K562 (cell line): ENCODE measurements around the gene TXLNG. TPM values are rescaled to one million over a fixed set of nuclear protein-coding genes. Genes with fewer than 3 reads are reported as not detected.

ENCODE experiments used
- CEBPB ChIP-seq: fragments of 450-650 bp; IDR thresholded peaks from 2 replicates; pipeline ENCODE4 v1.6.1; 2016; ENCODE audit warnings: missing genetic modification characterization, missing compliant biosample characterization
- CTBP1 ChIP-seq: fragments of 450-650 bp; IDR thresholded peaks from 2 replicates; pipeline ENCODE4 v1.6.1; 2016; ENCODE audit warnings: borderline replicate concordance
- FOXK2 ChIP-seq, 2 experiments: fragments of 450-650 bp; IDR thresholded peaks in 1 of 2; conservative IDR thresholded peaks in 1 of 2; 2 replicates each; pipeline ENCODE4 v1.6.1; 2016; ENCODE audit warnings: low read depth in 2 of 2, mild to moderate bottlenecking in 1 of 2
- KDM2B ChIP-seq: fragments of 250-450 bp; sonication (Bioruptor Pico); IDR thresholded peaks from 2 replicates; pipeline ENCODE4 v1.8.0; 2021; ENCODE audit warnings: mild to moderate bottlenecking, moderate library complexity
- POLR2AphosphoS5 ChIP-seq: IDR thresholded peaks from 2 replicates; pipeline ENCODE4 v1.6.1; 2011; ENCODE audit warnings: mild to moderate bottlenecking, low read depth, low read length, moderate library complexity; ENCODE audit not compliant: control insufficient read depth, insufficient read depth
- PURB ChIP-seq: sonication (generic); formaldehyde crosslinking; IDR thresholded peaks from 2 replicates; pipeline ENCODE4 v1.9.0; 2021; ENCODE audit warnings: low read depth, mild to moderate bottlenecking, missing genetic modification reagents
- RBM25 ChIP-seq: fragments of 200-400 bp; formaldehyde crosslinking; IDR thresholded peaks from 2 replicates; pipeline ENCODE4 v1.6.1; 2018; ENCODE audit warnings: low read length, low read depth, moderate library complexity; ENCODE audit not compliant: severe bottlenecking
- RBM34 ChIP-seq: fragments of 200-400 bp; formaldehyde crosslinking; IDR thresholded peaks from 2 replicates; pipeline ENCODE4 v1.6.1; 2018; ENCODE audit warnings: low read length, borderline replicate concordance; ENCODE audit not compliant: insufficient read depth
- YY1 ChIP-seq, 3 experiments: IDR thresholded peaks; 2 replicates each; pipeline ENCODE4 v1.6.1; 2011; ENCODE audit warnings: low read length in 2 of 3, mild to moderate bottlenecking in 2 of 3, moderate library complexity in 2 of 3, borderline replicate concordance in 1 of 3, control low read depth in 1 of 3, low read depth in 1 of 3; ENCODE audit not compliant: insufficient read depth in 3 of 3, insufficient replicate concordance in 2 of 3, control insufficient read depth in 1 of 3, insufficient read length in 1 of 3; ENCODE audit errors: extremely low read depth in 1 of 3
- ZNF589 ChIP-seq: fragments of 200-800 bp; sonication (Bioruptor generic); IDR thresholded peaks from 2 replicates; pipeline ENCODE4 v1.6.1; 2016; ENCODE audit warnings: low read depth, missing genetic modification characterization, missing compliant biosample characterization
- polyA plus RNA-seq, 8 experiments: library from polyadenylated mRNA; depleted of rRNA in 4 of 8; stranded (reverse) in 5 of 8; unstranded in 3 of 8; fragments of >200 nt; fragmentation: Nextera tagmentation in 2 of 8; fragmentation: Illumina TruSeq in 1 of 8; extraction: Ambion mirVana in 2 of 8; extraction: Trizol in 1 of 8; gene quantifications; 2 replicates each; pipeline versions ENCODE4 v1.2.1 to v1.2.3, GENCODE V29; 2011 to 2014; ENCODE audit warnings: inconsistent platforms in 1 of 8, missing spikeins in 1 of 8
- total RNA-seq, 7 experiments: library from RNA; depleted of rRNA in 6 of 7; stranded (reverse); fragments of >200 nt in 6 of 7; fragmentation: Illumina TruSeq in 2 of 7; extraction: Trizol in 2 of 7; gene quantifications; 2 replicates each; pipeline versions ENCODE4 v1.2.1 to v1.2.3, GENCODE V29; 2011 to 2021; ENCODE audit warnings: low replicate concordance in 1 of 7
- TF ChIP-seq, protein P1 (sequence below), 2 experiments: IDR thresholded peaks; 2 replicates each; pipeline ENCODE4 v1.6.1; 2011; ENCODE audit warnings: borderline replicate concordance in 1 of 2, control low read depth in 1 of 2, low read depth in 1 of 2, low read length in 1 of 2, mild to moderate bottlenecking in 1 of 2, mixed read lengths in 1 of 2, moderate library complexity in 1 of 2; ENCODE audit not compliant: insufficient read depth in 1 of 2, insufficient read length in 1 of 2, poor library complexity in 1 of 2, severe bottlenecking in 1 of 2; ENCODE audit errors: extremely low read depth in 1 of 2
- TF ChIP-seq, protein P2 (sequence below): fragments of 450-650 bp; IDR thresholded peaks from 2 replicates; pipeline ENCODE4 v1.6.1; 2014; ENCODE audit warnings: low read depth, mild to moderate bottlenecking, moderate library complexity, borderline replicate concordance
- TF ChIP-seq, protein P3 (sequence below): fragments of 450-650 bp; formaldehyde crosslinking; IDR thresholded peaks from 2 replicates; pipeline ENCODE4 v1.4.0; 2020; ENCODE audit warnings: mild to moderate bottlenecking, moderate library complexity
- TF ChIP-seq, protein P4 (sequence below): sonication (generic); formaldehyde crosslinking; IDR thresholded peaks from 2 replicates; pipeline ENCODE4 v1.8.0; 2022; ENCODE audit warnings: missing genetic modification reagents, mild to moderate bottlenecking, moderate library complexity, borderline replicate concordance
- TF ChIP-seq, protein P5 (sequence below): sonication (generic); formaldehyde crosslinking; IDR thresholded peaks from 2 replicates; pipeline ENCODE4 v1.5.0; 2020; ENCODE audit warnings: missing genetic modification reagents

The TXLNG gene
- total and polyA plus RNA-seq, 9 of the 15 experiments (the other 6 are each of a cell fraction or from before 2014, with no cell fraction given), result 13.1 to 47.0 (median 31.6) TPM

DNA sequence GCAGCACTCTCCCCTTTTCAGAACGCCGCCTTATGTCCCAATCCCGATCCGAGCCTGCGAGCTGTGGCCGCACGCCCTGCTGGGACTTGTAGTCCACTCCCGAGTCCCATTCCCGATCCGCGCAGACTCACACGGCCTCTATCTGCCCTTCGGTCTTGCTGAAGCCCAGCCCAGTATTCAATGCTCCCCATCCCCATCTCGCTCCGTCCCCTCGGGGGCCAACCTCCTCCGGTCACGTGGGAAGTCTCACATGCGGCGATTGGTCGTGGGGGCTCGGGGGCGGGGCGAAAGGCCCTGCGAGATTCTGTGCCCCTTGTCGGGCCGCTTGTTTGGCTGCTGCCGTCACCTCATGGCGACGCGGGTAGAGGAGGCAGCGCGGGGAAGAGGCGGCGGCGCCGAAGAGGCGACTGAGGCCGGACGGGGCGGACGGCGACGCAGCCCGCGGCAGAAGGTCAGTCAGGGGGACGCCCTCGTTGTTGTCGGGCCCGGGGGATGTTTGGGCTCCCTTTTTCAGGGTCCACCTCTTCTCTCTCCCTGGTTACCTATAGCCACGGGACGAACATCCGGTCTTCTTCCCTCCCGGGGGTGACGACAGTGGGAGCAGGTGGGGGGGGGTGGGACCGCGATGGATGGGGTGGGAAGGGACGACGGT is at the start of gene TXLNG (continued):
- TF ChIP-seq YY1 (IDR thresholded peaks at IDR 0.05; ENCODE audit: borderline replicate concordance in 1 of 3, control insufficient read depth in 1 of 3, extremely low read depth in 1 of 3, insufficient read depth in 3 of 3, insufficient read length in 1 of 3, insufficient replicate concordance in 2 of 3, low read depth in 1 of 3, low read length in 2 of 3), result peak in 1 of 3 experiments; percentile 75
- TF ChIP-seq, protein P1, sequence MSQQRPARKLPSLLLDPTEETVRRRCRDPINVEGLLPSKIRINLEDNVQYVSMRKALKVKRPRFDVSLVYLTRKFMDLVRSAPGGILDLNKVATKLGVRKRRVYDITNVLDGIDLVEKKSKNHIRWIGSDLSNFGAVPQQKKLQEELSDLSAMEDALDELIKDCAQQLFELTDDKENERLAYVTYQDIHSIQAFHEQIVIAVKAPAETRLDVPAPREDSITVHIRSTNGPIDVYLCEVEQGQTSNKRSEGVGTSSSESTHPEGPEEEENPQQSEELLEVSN (IDR thresholded peaks at IDR 0.05; ENCODE audit: borderline replicate concordance in 1 of 2, extremely low read depth in 1 of 2, insufficient read depth in 1 of 2, insufficient read length in 1 of 2, low read depth in 1 of 2, low read length in 1 of 2, poor library complexity in 1 of 2, severe bottlenecking in 1 of 2), result peak in 1 of 2 experiments; percentile 67
- TF ChIP-seq, protein P2, sequence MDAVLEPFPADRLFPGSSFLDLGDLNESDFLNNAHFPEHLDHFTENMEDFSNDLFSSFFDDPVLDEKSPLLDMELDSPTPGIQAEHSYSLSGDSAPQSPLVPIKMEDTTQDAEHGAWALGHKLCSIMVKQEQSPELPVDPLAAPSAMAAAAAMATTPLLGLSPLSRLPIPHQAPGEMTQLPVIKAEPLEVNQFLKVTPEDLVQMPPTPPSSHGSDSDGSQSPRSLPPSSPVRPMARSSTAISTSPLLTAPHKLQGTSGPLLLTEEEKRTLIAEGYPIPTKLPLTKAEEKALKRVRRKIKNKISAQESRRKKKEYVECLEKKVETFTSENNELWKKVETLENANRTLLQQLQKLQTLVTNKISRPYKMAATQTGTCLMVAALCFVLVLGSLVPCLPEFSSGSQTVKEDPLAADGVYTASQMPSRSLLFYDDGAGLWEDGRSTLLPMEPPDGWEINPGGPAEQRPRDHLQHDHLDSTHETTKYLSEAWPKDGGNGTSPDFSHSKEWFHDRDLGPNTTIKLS, result peak; percentile 78; the same call in 1 of the 2 replicates
- peak; percentile 76 for TF ChIP-seq POLR2AphosphoS5
- peak; percentile 27 for TF ChIP-seq RBM25
- peak; percentile 89 for TF ChIP-seq CEBPB (tag)
- TF ChIP-seq KDM2B (CRISPR knock-in tag), result no peak
- peak in 1 of 2 experiments; percentile 47; a peak in 2 of 4 replicates for TF ChIP-seq FOXK2 (conservative IDR thresholded peaks at IDR 0.05 in 1 of 2, IDR thresholded peaks at IDR 0.05 in 1 of 2; ENCODE audit: low read depth in 2 of 2)
- TF ChIP-seq RBM34, result peak; percentile 13; the same call in 1 of the 2 replicates
- TF ChIP-seq PURB (CRISPR knock-in tag), result no peak
- no peak for TF ChIP-seq ZNF589 (CRISPR knock-in tag)
- TF ChIP-seq, protein P3, sequence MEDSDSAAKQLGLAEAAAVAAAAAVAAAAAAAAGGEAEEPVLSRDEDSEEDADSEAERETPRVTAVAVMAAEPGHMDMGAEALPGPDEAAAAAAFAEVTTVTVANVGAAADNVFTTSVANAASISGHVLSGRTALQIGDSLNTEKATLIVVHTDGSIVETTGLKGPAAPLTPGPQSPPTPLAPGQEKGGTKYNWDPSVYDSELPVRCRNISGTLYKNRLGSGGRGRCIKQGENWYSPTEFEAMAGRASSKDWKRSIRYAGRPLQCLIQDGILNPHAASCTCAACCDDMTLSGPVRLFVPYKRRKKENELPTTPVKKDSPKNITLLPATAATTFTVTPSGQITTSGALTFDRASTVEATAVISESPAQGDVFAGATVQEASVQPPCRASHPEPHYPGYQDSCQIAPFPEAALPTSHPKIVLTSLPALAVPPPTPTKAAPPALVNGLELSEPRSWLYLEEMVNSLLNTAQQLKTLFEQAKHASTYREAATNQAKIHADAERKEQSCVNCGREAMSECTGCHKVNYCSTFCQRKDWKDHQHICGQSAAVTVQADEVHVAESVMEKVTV (CRISPR knock-in tag), result 0 out of 2 replicates have a peak, but pooled peaks have one; percentile 13
- TF ChIP-seq, protein P4, sequence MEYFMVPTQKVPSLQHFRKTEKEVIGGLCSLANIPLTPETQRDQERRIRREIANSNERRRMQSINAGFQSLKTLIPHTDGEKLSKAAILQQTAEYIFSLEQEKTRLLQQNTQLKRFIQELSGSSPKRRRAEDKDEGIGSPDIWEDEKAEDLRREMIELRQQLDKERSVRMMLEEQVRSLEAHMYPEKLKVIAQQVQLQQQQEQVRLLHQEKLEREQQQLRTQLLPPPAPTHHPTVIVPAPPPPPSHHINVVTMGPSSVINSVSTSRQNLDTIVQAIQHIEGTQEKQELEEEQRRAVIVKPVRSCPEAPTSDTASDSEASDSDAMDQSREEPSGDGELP (CRISPR knock-in tag), result peak; percentile 59; the same call in 1 of the 2 replicates
- peak; percentile 54 for TF ChIP-seq CTBP1
- TF ChIP-seq, protein P5, sequence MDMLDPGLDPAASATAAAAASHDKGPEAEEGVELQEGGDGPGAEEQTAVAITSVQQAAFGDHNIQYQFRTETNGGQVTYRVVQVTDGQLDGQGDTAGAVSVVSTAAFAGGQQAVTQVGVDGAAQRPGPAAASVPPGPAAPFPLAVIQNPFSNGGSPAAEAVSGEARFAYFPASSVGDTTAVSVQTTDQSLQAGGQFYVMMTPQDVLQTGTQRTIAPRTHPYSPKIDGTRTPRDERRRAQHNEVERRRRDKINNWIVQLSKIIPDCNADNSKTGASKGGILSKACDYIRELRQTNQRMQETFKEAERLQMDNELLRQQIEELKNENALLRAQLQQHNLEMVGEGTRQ (CRISPR knock-in tag), result peak; percentile 97
